Dermis blood vessel endothelial cell (primary cell): Measurements from ENCODE around the gene GOLGA3. TPM values are rescaled to one million over a fixed set of nuclear protein-coding genes. Genes with fewer than 3 reads are reported as not detected.
"Not testable (repeated sequence)": the region's sequence is repeated elsewhere in the genome, so short reads cannot be mapped to it uniquely, and the experiment has no call there.

Source experiments
- DNase-seq: peaks from one replicate; pipeline ENCODE4 v3.0.0; 2010
- total RNA-seq: library from RNA; depleted of rRNA; stranded (reverse); fragments of >200 nt; gene quantifications from 2 replicates; pipeline ENCODE4 v1.2.3, GENCODE V29; 2014

GOLGA3 gene
- total RNA-seq, 1 donor from 2014 or later: 101 TPM

- no peak for DNase-seq
Observed at GRCh38 chr12:132847363-132848356, 19.0 kb upstream of the GOLGA3 start.

DNA sequence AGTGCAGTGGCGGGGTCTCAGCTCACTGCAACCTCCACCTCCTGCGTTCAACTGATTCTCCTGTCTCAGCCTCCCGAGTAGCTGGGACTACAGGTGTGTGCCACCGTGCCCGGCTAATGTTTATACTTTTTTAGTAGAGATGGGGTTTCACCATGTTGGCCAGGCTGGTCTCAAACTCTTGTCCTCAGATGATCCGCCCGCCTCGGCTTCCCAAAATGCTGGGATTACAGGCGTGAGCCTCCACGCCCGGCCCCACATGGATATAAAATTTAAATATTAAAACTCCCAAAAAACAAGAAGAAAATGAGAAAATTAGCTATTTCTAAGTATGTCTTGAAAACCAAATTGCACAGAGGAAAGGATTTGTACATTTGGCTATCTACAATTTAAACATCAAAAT is 16.0 kb upstream of the GOLGA3 start:
- not testable (repeated sequence) for DNase-seq

DNA sequence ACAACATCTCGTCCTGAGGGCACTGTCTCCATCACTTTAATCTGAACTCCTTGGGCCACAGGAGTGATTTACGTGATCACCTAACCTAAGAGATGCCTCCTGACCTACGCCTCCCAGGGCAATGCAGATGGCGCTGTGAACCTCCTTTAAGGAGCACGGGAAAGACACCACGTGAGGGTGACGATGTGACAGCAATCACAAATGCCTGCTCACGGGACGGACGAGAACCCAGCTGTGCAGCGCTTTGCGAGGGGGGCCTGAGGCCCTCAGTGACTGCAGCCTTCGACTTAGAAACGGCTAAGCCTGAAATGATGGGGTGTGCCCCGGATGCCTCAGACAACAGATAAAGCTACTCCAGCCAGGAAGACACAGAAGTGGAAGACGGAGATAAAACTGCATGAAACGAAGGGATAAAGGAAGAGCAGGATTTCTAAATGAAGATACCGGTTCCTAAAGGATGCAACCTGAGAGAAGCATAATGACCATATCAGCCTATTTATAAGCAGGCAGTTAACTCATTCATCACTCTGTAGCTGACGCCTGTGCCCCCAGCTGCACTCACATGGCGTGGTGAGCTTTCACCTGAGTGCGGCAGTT is 13.9 kb upstream of the GOLGA3 start:
- no peak for DNase-seq

GRCh38 chr12:132841151-132841550 is 12.5 kb upstream of the GOLGA3 start:
- DNase-seq: no peak

DNA sequence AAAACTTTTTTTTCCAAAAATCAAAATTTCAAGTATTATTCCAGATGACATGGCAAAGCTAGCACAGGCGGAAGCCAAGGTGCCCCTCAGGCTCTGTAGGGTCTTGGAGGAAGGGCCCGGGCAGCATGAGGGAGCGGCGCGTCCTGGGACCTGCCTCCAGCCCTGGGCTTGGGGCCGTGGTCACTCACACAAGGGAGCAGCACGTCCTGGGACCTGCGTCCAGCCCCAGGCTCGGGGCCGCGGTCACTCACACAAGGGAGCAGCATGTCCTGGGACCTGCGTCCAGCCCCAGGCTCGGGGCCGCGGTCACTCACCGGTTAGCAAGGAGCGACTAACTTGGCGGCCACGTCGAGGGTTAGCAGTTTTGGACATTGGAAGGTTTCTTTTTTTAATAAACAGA is 11.9 kb upstream of the GOLGA3 start:
- no peak for DNase-seq

DNA sequence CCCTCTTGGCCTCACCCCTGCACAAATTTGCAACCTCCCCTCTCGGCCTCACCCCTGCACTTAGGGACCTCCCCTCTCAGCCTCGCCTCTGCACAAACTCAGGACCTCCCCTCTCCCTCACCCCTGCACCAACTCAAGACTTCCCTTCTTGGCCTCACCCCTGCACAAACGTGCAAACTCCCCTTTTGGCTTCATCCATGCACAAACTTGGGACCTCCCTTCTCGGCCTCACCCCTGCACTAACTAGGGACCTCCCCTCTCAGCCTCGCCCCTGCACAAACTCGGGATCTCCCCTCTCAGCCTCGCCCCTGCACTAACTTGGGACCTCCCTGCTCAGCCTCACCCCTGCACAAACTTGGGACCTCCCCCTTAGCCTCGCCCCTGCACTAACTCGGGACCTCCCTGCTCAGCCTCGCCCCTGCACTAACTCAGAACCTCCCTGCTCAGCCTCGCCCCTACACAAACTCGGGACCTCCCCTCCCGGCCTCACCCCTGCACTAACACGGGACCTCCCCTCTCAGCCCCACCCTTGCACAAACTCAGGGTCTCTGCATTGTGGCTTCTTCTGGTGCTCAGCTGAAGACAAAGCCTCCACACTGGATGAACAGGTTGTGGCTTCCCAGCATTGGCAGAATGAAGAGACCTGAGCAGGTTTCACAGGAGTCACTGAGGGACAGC is 11.0 kb upstream of the GOLGA3 start:
- DNase-seq: no peak

DNA sequence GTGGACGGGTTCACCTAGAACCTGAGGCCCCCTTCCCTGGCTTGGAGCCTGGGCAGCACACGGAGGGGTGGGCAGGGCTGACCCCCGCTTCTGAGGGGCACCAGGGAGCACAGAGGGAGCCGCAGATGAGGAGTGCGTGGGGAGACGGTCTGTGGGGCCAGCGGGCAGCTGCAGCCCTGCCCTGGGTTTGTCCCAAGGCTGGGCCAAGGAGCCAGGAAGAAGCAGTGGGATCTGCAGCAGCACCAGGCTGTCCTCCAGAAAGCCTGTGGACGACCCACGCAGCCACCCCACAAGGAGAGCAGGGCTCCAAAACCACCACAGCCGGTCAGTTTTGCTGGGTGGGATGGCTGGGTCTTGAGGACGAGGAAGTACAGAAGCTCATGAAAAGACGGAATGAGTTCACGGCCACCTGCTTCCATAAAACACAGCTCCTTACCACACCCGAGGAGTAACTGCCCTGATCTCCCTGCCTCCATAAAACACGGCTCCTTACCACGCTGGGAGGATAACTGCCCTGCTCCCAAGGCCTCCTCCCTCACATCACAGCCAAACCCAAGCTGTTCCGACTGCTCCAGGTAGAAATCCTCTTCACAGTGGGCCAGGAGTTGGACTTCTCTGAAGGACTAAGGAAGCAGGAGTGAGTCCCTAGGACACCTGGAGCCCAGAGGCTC is 9.9 kb upstream of the GOLGA3 start:
- DNase-seq: no peak

DNA sequence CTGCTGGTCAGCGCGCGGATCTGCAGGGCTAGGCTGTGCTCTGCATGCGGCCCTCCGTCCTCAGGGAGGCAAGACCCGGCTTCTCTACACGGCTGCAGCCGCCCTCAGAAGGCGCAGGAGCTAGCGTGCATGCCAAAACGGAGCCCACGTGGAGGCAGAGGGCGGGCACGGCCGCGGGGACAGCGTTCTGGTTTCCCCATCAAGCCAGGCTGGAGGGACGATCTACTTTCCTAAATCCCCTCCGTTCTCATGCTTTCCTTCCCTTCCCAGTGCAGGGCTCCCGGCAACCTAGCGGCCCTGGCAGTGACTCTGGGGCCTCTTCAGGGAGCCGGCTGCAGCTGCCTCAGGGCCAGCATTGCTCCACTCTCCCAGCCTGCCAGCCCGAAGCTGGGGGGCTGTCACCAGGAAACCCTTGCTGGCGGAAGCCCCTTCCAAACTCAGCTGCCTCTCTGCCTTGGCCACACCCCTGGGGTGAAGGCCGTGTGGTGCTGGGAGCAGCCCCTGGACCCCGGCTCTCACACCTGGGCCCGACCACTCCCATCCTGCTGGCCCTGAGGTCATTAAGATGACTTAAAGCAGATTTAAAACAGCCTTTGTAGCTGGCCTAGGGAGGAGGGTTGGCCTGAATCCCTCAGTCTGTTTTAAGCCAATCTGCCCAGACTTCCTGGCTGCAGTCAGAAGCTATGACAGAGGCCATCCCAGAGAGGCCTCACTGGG is 9.2 kb upstream of the GOLGA3 start:
- DNase-seq: no peak

- DNase-seq: no peak
Observed at GRCh38 chr12:132836795-132837331, 8.2 kb upstream of the GOLGA3 start.

- not testable (repeated sequence) for DNase-seq
Observed at GRCh38 chr12:132836230-132836629, 7.6 kb upstream of the GOLGA3 start.

DNA sequence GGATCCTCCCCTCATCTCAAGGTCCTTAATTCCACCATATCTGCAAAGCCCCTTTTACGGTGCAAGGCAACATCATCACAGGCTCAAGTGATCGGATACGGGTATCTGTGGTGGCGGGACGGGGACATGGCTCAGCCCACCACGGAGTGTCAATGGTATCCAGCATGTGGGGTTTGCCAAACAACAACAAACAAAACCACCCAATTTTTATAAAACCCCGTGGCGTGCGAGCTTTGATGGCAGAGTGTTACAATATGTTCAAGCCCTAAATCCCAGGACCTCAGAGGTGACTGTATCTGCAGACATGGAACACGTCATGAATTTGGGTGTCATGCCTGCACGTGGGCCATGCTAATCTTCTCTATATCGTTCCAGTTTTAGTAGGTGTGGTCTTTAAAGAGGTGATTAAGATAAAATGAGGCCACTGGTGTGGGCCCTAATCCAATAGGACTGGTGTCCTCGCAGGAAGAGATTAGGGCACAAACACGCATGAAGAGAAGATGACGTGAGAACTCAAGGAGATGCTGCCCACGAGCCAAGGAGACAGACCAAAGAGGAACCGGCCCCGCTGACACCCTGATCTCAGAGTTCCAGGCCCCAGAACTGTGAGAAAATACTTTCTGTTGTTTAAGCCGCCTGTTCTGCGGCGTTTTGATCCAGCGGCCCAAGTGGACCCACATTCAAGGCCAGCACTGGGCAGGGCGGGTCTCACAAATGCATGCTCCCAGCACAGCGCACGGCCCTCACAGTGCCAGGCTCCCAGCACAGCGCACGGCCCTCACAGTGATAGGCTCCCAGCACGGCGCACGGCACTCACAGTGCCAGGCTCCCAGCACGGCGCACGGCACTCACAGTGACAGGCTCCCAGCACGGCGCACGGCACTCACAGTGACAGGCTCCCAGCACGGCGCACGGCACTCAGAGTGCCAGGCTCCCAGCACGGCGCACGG is 6.7 kb upstream of the GOLGA3 start:
- no peak for DNase-seq

DNA sequence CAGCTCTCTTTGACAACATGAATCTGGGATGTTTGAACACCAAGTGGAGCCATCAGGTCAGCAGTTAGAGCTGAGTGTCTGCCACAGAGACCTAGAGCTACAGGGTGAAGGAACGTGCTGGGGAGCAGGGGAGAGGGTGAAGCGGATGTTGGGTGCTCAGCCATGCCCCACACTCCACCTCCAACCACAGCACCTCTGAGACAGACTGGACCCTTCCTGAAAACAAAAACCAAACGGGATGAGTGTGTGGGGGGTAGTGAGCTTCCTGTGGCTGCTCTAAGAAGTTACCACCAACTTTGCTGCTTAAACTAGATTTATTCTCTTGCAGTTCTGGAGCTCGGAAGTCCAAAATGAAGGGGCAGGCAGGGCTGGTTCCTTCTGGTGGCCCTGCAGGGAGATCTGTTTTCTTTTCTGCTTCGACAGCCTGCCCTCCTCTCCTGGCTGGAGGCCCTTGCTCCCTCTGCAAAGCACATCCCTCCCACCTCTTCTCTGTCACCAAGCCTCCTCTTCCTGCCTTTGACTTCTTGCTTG is 5.6 kb upstream of the GOLGA3 start:
- no peak for DNase-seq

GRCh38 chr12:132833341-132833740 is 4.7 kb upstream of the GOLGA3 start:
- no peak for DNase-seq

DNA sequence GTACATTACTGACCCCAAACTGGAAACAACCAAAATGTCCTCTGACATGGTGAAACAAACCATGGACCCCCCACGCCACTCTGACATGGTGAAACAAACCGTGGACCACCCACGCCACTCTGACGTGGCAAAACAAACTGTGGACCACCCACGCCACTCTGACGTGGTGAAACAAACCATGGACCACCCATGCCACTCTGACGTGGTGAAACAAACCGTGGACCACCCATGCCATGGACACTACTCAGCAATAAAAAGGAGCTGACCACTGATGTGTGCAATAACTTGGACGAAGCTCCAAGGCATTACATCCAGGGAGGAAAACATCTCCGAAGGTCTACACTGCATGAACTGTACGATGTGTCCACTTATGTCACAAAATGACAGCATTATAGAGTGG is 3.1 kb upstream of the GOLGA3 start:
- no peak for DNase-seq

- DNase-seq: peak; percentile 77
Observed at GRCh38 chr12:132827763-132828703, 636 bp downstream of the GOLGA3 start.

DNA sequence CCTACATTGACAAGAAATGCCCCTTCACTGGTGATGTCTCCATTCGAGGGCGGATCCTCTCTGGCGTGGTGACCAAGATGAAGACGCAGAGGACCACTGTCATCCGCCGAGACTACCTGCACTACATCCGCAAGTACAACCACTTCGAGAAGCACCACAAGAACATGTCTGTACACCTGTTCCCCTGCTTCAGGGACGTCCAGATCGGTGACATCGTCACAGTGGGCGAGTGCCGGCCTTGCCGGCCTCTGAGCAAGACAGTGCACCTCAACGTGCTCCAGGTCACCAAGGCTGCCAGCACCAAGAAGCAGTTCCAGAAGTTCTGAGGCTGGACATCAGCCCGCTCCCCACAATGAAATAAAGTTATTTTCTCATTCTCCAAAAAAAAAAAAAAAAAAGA is 2.8 kb downstream of the GOLGA3 start:
- no peak for DNase-seq

GRCh38 chr12:132825089-132825488 is 3.6 kb downstream of the GOLGA3 start:
- no peak for DNase-seq

DNA sequence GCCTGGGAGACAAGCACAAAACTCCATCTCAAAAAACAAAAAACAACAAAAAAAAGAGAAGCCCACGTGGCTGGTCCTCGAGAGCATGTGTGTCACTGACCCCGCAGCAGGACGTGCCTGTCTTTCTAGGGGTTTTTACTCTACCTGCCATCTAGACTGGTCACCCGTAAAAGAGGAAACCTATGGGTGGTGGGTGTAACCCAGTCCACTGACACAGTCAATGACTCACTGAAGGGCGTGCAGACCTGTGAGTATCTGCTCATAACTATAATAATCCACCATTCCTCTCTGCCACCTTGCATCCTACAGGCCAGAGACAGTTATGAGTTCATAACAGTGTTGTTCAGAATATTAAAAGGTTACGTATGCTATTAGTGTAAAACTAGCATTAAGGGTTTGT is 4.6 kb downstream of the GOLGA3 start:
- DNase-seq: no peak

GRCh38 chr12:132818562-132818961 is 10.1 kb downstream of the GOLGA3 start:
- no peak for DNase-seq
